Activated CD8-positive, alpha-beta memory T cell treated with anti-CD3 and anti-CD28 coated beads for 1 hour (primary cell): ENCODE data around the gene OR5A2.
"Not testable (repeated sequence)": the region's sequence is repeated elsewhere in the genome, so short reads cannot be mapped to it uniquely, and the experiment has no call there.

Source experiments
- DNase-seq, 2 donors: peaks; one replicate each; pipeline ENCODE4 v3.0.0-alpha.2; 2020; ENCODE audit warnings: low read depth in 1 of 2; ENCODE audit errors: extremely low read depth in 1 of 2

OR5A2 gene

GRCh38 chr11:59426361-59427067 lies at the start of gene OR5A2:
Gene OR5A2, minus strand, starts transcription at chr11:59426413. Its CDS starts 3,460 bp downstream, at chr11:59422953.
- no peak for DNase-seq

GRCh38 chr11:59475176-59475575 lies 49.0 kb upstream of the OR5A2 start:
- no peak for DNase-seq

- DNase-seq: no peak
Observed at GRCh38 chr11:59473015-59473414, 46.8 kb upstream of the OR5A2 start, which contains the start of gene OR4D10. Gene OR4D10, plus strand, starts transcription at chr11:59473315. Its CDS starts 4,115 bp downstream, at chr11:59477430.

- no peak for DNase-seq
Observed at GRCh38 chr11:59463190-59463641, 37.0 kb upstream of the OR5A2 start.

GRCh38 chr11:59459916-59460315 lies 33.7 kb upstream of the OR5A2 start:
- DNase-seq: no peak

GRCh38 chr11:59456661-59457060 lies 30.4 kb upstream of the OR5A2 start, which contains the start of gene OR4D6:
Gene OR4D6, plus strand, starts transcription at chr11:59456961. Its CDS starts 0 bp downstream, at chr11:59456961.
- no peak for DNase-seq

- DNase-seq: no peak
Observed at GRCh38 chr11:59448484-59448883, 22.3 kb upstream of the OR5A2 start.

GRCh38 chr11:59445624-59446023 lies 19.4 kb upstream of the OR5A2 start:
- DNase-seq: not testable (repeated sequence)

- DNase-seq: no peak
Observed at GRCh38 chr11:59437770-59438169, 11.6 kb upstream of the OR5A2 start.

- no peak for DNase-seq
Observed at GRCh38 chr11:59436169-59436568, 10.0 kb upstream of the OR5A2 start, which contains the start of gene OR5A1. Gene OR5A1, plus strand, starts transcription at chr11:59436469. Its CDS starts 6,700 bp downstream, at chr11:59443169.

GRCh38 chr11:59429924-59430516 lies 3.8 kb upstream of the OR5A2 start:
- no peak for DNase-seq

- no peak for DNase-seq
Observed at GRCh38 chr11:59427068-59427382, 812 bp upstream of the OR5A2 start.

GRCh38 chr11:59425131-59425530 lies 1.1 kb downstream of the OR5A2 start:
- DNase-seq: no peak

GRCh38 chr11:59423835-59424234 lies 2.4 kb downstream of the OR5A2 start:
- no peak for DNase-seq

- no peak for DNase-seq
Observed at GRCh38 chr11:59418156-59418555, 8.1 kb downstream of the OR5A2 start.

- DNase-seq: no peak
Observed at GRCh38 chr11:59417023-59417422, 9.2 kb downstream of the OR5A2 start.

- DNase-seq: no peak
Observed at GRCh38 chr11:59416613-59417012, 9.6 kb downstream of the OR5A2 start.

GRCh38 chr11:59415111-59415510 lies 11.1 kb downstream of the OR5A2 start:
- DNase-seq: no peak

GRCh38 chr11:59413646-59414045 lies 12.6 kb downstream of the OR5A2 start:
- no peak for DNase-seq

- no peak for DNase-seq
Observed at GRCh38 chr11:59403546-59403945, 22.7 kb downstream of the OR5A2 start.

- no peak for DNase-seq
Observed at GRCh38 chr11:59401262-59401552, 25.0 kb downstream of the OR5A2 start.

GRCh38 chr11:59400461-59401261 lies 25.6 kb downstream of the OR5A2 start:
- DNase-seq: no peak
